HG03139 (cell line): Measurements from ENCODE around the gene TEX53.

Experiments
- ATAC-seq: cut with Tn5 transposase; IDR thresholded peaks from one replicate; pipeline ENCODE4 v1.9.1; 2021; ENCODE audit not compliant: unreplicated experiment

The TEX53 gene

DNA sequence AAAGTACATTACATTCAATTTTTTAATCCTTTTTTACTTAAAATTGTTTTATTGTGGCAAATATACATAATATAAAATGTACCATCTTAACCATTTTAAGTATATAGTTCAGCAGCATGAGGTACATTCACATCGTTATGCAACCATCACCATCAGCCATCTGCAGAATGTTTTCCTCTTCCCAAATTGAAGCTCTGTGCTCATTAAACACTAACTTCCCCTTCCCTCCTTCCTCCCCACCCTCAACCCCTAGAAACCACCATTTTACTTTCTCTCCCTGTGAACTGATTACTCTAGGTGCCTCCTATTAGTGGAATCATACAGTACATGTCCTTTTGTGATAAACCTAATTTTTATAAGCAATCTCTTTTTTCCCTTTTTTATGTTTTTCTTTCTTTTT, 15.6 kb downstream of the TEX53 start:
- ATAC-seq = no peak

DNA sequence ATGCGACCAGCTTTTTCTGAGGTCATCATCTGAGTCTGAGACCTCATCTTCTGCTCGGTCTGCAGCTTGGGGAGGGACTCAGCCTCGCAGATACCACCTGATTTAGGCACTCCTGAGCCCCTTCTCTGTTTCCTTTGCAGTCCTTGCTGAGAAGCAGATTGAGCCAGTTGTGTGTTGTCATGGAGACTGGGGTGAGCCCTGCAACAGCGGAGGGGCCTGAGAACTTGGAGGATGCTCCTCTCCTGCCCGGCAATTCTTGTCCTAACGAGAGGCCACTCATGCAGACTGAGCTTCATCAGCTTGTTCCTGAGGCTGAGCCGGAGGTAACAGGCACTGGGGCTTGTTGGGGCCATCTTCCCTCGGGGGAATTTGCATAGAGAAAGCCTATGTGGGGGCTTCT, 19.2 kb downstream of the TEX53 start:
- no peak for ATAC-seq

DNA sequence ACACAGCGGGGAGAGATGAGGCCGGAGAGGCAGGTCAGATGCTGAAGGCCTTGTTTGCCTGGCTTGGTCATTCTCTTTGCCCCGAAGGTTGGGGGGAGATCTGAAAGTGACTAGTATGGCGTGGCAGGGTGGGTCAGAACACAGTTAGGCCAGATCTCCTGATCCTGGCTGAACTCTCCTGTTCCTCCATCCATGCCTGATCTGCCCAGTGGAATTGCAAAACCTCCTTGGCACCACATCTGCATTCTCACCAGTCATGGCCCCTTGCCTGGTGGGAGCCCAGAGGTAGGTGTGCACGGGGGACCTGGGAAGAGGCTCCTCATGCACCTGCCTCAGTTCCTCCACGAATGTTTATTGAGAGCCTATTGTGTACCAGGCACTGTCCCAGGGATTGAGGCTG, 23.2 kb downstream of the TEX53 start:
- ATAC-seq = no peak

DNA sequence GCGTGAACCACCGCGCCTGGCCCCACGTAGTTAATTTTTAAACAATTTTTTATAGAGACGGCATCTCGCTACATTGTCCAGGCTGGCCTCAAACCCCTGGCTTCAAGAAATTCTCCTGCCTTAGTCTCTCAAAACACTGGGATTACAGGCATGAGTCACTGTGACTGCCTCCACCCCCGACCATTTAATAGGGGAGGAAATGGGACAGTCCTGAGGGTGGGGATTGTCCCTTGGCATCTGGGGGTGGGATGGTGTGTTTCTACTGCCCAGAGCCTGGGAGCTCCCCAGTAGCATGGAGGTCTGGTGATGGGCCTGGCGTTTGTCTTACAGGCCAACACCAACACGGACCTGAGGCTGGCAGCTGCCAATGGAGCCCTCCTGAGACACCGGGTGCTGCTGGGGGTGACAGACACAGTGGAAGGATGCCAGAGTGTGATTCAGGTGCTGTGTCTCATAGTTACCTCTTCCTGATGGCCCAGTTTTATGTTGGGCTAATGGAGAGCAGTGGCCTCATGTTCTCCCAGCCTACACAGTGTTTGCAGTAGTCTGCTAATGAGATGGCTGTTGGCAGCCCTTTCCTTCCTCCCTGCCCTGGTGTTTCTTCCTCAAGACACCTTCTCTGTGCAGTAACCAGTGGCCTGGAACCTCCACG, 24.0 kb downstream of the TEX53 start:
- ATAC-seq = no peak

GRCh38 chr9:114631166-114631565, 26.4 kb downstream of the TEX53 start:
- ATAC-seq = no peak

DNA sequence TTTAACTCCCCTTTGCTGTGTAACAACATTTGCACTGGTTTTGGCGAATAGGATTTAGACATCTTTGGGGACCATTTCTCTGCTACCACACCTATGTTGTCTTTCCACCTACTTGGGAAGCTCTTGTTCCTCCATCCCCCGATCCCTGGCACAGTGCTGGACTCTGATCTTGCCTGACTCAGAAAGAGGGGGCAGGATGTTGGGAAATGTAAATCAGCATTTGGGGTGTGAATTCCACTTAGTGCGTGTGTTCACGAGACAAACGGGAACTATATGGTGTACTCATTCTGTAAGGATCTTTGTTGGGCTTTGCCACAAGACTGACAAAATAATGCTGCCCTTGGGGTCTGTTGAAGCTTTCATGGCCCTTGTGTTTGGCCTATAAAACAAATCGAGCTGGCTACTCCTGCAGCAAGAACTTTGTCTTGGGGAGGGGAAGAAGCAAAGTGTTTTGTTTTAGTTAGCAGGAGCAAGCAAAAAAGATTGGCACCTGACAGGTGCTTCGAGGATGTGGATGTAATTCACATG, 28.0 kb downstream of the TEX53 start:
- ATAC-seq = no peak

DNA sequence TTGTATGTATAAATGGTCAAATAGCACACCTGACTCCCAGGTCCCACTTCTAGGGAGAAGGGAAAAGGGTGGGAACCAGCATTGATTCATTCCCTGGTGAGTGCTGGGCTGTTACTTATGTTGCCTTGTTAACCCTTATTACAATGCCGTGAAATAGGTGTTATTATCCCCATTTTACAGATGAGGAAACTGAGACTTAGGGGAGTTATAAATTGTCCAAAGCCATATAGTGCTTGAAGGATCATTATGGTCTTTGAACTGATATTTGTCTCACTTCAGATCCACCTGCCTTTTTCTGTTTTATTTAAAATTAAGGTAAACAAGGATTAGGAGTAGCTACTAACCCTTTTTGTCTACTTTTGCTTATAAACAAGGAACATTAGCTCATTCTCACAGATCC, 30.1 kb downstream of the TEX53 start:
- ATAC-seq = no peak

- no peak for ATAC-seq
Observed at GRCh38 chr9:114626415-114627020, 31.1 kb downstream of the TEX53 start.

- no peak for ATAC-seq
Observed at GRCh38 chr9:114624677-114625076, 32.9 kb downstream of the TEX53 start.

DNA sequence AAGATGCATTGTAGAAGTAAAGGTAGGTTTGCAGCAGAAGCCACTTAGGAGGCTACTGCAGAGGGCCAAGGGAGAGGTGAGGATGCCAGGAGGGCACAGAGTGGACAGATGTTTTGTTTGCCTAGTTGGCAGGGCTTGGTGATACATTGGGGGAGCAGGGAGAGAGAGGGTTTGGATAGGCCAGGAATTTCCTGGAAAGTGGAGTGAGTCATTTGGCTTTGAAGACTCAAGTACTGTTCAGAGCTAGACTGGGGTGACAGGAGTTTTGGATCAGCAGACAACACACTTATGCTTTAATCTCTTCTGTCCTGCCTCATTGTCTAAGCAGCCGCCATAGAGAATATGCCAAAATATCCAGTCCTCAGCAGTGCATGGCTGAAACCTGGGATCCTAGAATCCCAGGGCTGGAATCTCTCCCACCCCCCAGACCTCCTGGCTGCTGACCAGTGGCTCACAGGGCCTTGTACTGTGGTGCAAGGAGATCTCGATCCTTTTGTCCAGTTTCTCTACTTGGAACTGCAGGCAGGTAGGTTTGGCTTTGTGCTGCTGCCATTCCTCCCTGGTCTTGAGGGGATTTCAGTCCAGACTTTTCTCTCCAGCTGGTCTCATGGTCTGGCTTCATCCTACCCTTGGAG, 35.5 kb downstream of the TEX53 start:
- ATAC-seq = no peak

GRCh38 chr9:114621561-114621960, 36.0 kb downstream of the TEX53 start:
- no peak for ATAC-seq

DNA sequence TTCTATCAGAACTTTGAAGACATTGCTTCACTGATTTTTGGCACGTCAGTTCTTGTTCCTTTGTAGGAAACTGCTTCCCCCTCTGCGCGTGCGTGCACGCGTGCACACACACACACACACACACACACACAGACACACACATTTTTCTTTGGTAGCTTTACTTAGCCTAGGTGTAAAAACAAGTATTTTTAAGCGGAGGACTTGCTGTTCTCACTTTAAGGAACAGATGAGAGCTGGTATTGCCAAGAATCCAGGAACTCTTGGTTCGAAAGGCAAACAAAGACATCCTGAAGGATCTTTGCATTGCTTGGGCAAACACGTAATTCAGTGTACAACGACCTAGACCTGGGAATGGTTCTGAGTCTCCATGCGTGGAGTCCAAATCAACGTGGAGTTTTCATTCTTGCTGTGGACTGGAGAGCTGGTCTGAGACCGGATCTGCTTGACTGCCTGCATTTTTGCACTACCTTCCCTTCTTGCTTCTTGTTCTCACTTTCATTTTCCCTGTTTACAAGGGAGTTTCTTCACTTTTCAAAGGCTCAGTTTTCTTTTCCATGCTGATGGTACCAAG, 38.3 kb downstream of the TEX53 start:
- peak; percentile 38 for ATAC-seq

GRCh38 chr9:114616684-114617520, 40.7 kb downstream of the TEX53 start:
- ATAC-seq = peak; percentile 64

GRCh38 chr9:114614373-114614772, 43.2 kb downstream of the TEX53 start:
- no peak for ATAC-seq

DNA sequence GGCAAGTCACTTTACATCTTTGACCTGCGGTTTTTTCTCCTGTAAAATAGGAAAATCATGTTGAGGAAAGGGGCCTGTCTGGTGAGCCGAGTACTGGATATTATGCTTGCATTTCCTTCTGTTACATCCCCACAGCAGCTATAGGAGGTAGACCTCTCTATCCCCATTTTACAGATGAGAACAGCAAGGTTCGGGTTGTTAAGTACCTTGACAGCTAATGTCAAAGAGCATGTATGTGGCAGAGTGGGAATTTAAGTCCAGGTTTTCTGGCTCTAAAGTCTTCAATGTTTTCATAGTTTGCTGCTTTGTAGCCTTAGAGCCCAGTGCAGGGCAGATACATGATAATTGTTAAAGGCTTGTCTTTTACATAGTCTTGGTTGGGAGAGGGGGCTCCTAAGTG, 43.7 kb downstream of the TEX53 start:
- no peak for ATAC-seq

DNA sequence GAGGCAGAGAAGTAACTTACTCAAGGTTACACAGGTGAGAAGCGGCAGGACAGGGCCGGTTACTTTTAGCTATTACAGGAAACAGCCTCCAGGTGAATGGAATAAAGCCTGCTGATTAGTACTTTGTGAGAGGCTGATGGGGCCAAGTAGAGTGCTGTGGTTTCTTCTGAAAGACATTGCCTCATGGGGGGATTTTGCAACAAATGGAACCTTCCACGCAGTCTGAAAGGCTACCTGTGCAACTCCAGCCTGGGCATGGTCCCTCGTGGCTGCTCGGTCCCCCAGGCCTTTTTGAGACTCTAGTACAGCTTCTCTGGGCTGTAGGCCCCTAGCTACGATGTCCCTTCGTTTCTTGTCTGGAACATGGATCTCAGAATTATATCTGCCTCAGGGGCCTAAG, 44.5 kb downstream of the TEX53 start:
- no peak for ATAC-seq

DNA sequence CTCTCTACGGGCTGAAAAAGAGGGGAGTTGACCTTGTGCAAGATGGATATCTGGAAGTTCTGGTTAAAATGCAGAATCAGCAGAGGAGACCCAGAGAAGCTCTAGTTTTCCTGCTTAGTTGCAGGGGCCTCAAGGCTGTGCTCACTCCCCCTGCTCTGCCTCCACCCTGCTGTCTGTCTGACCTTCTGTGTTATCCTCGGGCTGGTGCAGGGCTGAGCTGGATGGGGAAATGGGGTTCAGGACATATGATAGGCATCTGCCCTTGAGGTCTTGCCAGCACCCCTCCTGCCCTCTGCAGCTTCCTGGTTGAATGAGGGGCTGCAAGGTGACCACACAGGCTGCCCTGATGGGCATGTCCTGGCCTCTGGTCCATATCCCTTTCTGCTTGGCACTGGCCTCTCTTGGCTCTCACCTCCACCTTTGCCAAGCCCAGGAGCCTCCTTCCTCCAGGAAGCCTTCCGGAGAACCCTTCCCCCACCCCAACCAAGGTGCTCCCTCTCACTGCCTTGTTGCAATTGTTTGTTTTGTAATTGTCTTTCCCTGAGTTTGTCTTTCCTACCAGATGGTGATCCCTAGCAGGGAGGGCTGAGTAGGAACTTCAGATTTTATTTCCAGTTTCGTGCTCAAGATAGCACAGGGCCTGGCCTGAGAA, 45.2 kb downstream of the TEX53 start:
- ATAC-seq = no peak

- ATAC-seq = peak; percentile 37
Observed at GRCh38 chr9:114611516-114612271, 45.9 kb downstream of the TEX53 start.

GRCh38 chr9:114608525-114608796, 49.1 kb downstream of the TEX53 start:
- no peak for ATAC-seq
